ENCODE data around the gene ACVR1. TPM values are rescaled to one million over a fixed set of nuclear protein-coding genes. Genes with fewer than 3 reads are reported as not detected.

Gene ACVR1
- total and polyA plus RNA-seq, 9 of the 15 experiments (the other 6 are each of a cell fraction or from before 2014, with no cell fraction given): 3.8 to 14.3 (median 6.9) TPM

DNA sequence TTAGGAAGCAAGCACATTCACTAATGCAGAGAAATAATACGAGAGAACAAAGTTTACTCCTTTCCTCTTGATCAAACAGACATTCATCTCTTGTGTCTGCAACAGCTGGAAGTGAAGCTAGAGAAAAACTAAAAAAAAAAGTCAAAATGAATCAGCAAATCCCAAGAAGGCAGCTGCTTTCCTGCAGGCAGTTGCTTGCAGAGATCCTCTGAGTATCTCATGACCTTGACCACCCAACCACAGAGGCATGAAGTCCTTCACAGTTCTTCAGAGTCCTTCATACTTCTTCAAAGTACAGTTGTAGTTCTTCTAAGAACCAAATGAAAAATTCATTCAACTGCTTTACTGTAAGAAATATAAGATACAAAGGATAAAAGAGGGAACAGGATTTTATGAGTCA lies 150.3 kb downstream of the ACVR1 start:
- BruUV-seq (replicated peaks): no TSS peak
- H3K27ac ChIP-seq (ENCODE audit: extremely low read depth, low read depth, low read length): no peak overlapping the region
- H3K4me2 ChIP-seq (ENCODE audit: insufficient read depth, low read length): no peak overlapping the region
- H3K9me3 ChIP-seq (replicated peaks; ENCODE audit: control insufficient read depth, insufficient read depth, low read depth, low read length): peaks cover 7% of the 10 kb centered on the region; the same call in 1 of the 2 replicates
- DNase-seq (ENCODE audit: extremely low read depth in 1 of 4, low spot score in 3 of 4): peak in 1 of 4 experiments; percentile 7
- H4K20me1 ChIP-seq (replicated peaks; ENCODE audit: control insufficient read depth, insufficient read depth, low read length): no peaks in the 10 kb centered on the region
- ATAC-seq: no peak
- no peak for FAIRE-seq
- TF ChIP-seq CXXC5 (CRISPR knock-in tag; IDR thresholded peaks at IDR 0.05) (no peak), C11orf30 (IDR thresholded peaks at IDR 0.05; ENCODE audit: low read depth) (0 out of 2 replicates have a peak, but pooled peaks have one; percentile 15), NFE2 (IDR thresholded peaks at IDR 0.05; ENCODE audit: low read depth) (peak; percentile 45; the same call in 1 of the 2 replicates), ESRRA (IDR thresholded peaks at IDR 0.05; ENCODE audit: borderline replicate concordance, low read depth) (peak; percentile 34; the same call in 1 of the 2 replicates)
- in situ Hi-C loops (cut with MboI) (no loop called here), intact Hi-C loops (cut with micrococcal nuclease) (no loop called here)
- no peaks in the 10 kb centered on the region for H3K27me3 ChIP-seq (ENCODE audit: control insufficient read depth in 2 of 2, insufficient read depth in 2 of 2, low read length in 2 of 2)
- no peaks in the 10 kb centered on the region for H3K79me2 ChIP-seq (ENCODE audit: control insufficient read depth, insufficient read depth, low read length)
- ChIA-PET POLR2A (no interaction called here), CTCF (ENCODE audit: low intra/inter-chr PET ratio) (interaction anchor here (0.6 kb wide), 1 partner anchor 277 kb away, joined by 4 read pairs; no protein-coding TSS in a partner anchor)
- H2AFZ ChIP-seq (ENCODE audit: low read depth, low read length): no peak overlapping the region
- no peaks in the 10 kb centered on the region for H3K36me3 ChIP-seq (ENCODE audit: control insufficient read depth, insufficient read depth, low read length)
- no peaks in the 10 kb centered on the region for H3K4me1 ChIP-seq (replicated peaks in 1 of 2; ENCODE audit: control insufficient read depth in 2 of 2, insufficient read depth in 2 of 2, low read length in 2 of 2)
- no peak overlapping the region for H3K4me3 ChIP-seq
- H3K9ac ChIP-seq (ENCODE audit: insufficient read depth in 1 of 2, low read depth in 2 of 2, low read length in 2 of 2): no peak overlapping the region
- H3K9me1 ChIP-seq (ENCODE audit: control insufficient read depth, insufficient read depth, low read length): no peaks in the 10 kb centered on the region
- 67% methylated on average over 1 of the region's 1 CpG for WGBS (ENCODE audit: insufficient coverage, low coverage, missing lambda C conversion rate)

DNA sequence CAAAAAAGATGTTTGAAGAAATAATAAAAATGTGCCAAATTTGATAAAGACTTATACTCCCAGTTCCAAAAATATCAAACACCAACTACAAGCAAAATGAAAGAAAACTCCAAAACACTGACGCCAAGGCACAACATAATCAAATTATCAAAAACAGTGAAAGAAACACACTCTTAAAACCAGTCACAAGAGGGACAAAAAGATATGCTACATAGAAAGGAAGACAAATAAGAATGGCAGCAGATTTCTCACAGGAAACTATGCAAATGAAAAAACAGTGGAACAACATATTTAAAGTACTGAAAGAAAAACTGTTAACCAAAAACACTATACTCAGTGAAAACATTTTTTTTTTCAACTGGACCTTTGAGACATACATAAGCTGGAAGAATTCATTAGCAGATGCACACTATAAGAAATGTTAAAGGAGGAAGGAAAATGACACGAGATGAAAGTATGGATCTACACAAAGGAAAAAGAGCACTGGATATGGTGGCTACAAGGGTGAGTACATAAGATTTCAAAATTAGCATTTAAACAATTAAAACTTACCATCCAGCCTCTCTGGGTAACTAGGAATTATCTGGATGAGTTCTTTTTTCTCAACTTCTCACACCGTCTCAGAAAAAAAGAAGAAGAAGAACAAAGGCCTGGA lies 153.4 kb downstream of the ACVR1 start:
- intact Hi-C loops (cut with micrococcal nuclease): no loop called here
- TF ChIP-seq EZH2 (IDR thresholded peaks at IDR 0.05; ENCODE audit: borderline replicate concordance, low read depth, low read length): no peak
- peak; percentile 81; the same call in 1 of the 2 replicates for TF ChIP-seq NBN (IDR thresholded peaks at IDR 0.05; ENCODE audit: low read depth)
- no peak for TF ChIP-seq LEF1 (IDR thresholded peaks at IDR 0.05)
- TF ChIP-seq RBM25 (IDR thresholded peaks at IDR 0.05; ENCODE audit: low read depth, low read length, severe bottlenecking): no peak
- peak in 1 of 2 experiments; percentile 99; a peak in 2 of 3 replicates for TF ChIP-seq CBX3 (IDR thresholded peaks at IDR 0.05; ENCODE audit: borderline replicate concordance in 1 of 2, low read length in 2 of 2)
- peak; percentile 28 for TF ChIP-seq TAF9B (IDR thresholded peaks at IDR 0.05; ENCODE audit: partially characterized antibody)
- peak; percentile 11; the same call in 1 of the 2 replicates for TF ChIP-seq ARID2 (IDR thresholded peaks at IDR 0.05)
- TF ChIP-seq PCBP1 (IDR thresholded peaks at IDR 0.05; ENCODE audit: low read depth, low read length, poor library complexity, severe bottlenecking): no peak
- TF ChIP-seq ZC3H8 (IDR thresholded peaks at IDR 0.05): 0 out of 2 replicates have a peak, but pooled peaks have one; percentile 38
- TF ChIP-seq, protein P1, sequence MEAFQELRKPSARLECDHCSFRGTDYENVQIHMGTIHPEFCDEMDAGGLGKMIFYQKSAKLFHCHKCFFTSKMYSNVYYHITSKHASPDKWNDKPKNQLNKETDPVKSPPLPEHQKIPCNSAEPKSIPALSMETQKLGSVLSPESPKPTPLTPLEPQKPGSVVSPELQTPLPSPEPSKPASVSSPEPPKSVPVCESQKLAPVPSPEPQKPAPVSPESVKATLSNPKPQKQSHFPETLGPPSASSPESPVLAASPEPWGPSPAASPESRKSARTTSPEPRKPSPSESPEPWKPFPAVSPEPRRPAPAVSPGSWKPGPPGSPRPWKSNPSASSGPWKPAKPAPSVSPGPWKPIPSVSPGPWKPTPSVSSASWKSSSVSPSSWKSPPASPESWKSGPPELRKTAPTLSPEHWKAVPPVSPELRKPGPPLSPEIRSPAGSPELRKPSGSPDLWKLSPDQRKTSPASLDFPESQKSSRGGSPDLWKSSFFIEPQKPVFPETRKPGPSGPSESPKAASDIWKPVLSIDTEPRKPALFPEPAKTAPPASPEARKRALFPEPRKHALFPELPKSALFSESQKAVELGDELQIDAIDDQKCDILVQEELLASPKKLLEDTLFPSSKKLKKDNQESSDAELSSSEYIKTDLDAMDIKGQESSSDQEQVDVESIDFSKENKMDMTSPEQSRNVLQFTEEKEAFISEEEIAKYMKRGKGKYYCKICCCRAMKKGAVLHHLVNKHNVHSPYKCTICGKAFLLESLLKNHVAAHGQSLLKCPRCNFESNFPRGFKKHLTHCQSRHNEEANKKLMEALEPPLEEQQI (IDR thresholded peaks at IDR 0.05): peak; percentile 75; the same call in 1 of the 2 replicates

More for the DNA sequence above, 153.4 kb downstream of the ACVR1 start:
- Histone ChIP-seq H3K4me3 (no peak overlapping the region), H3K79me2 (ENCODE audit: control insufficient read depth, insufficient read depth, low read length) (no peaks in the 10 kb centered on the region), H4K20me1 (replicated peaks; ENCODE audit: control insufficient read depth, insufficient read depth, low read length) (no peaks in the 10 kb centered on the region), H3K4me1 (replicated peaks in 1 of 2; ENCODE audit: control insufficient read depth in 2 of 2, insufficient read depth in 2 of 2, low read length in 2 of 2) (no peaks in the 10 kb centered on the region), H3K9me3 (replicated peaks; ENCODE audit: control insufficient read depth, insufficient read depth, low read depth, low read length) (peaks cover 7% of the 10 kb centered on the region; the same call in 1 of the 2 replicates), H3K27me3 (ENCODE audit: control insufficient read depth in 2 of 2, insufficient read depth in 2 of 2, low read length in 2 of 2) (no peaks in the 10 kb centered on the region), H3K36me3 (ENCODE audit: control insufficient read depth, insufficient read depth, low read length) (no peaks in the 10 kb centered on the region), H3K9me1 (ENCODE audit: control insufficient read depth, insufficient read depth, low read length) (no peaks in the 10 kb centered on the region), H3K9ac (ENCODE audit: insufficient read depth in 1 of 2, low read depth in 2 of 2, low read length in 2 of 2) (no peak overlapping the region), H3K27ac (ENCODE audit: extremely low read depth, low read depth, low read length) (no peak overlapping the region), H3K4me2 (ENCODE audit: insufficient read depth, low read length) (no peak overlapping the region), H2AFZ (ENCODE audit: low read depth, low read length) (no peak overlapping the region)
- DNase-seq (ENCODE audit: extremely low read depth in 1 of 4, low spot score in 3 of 4) (peak in 2 of 4 experiments; percentile 11 to 14), ATAC-seq (no peak), FAIRE-seq (peak; percentile 62)
- ChIA-PET POLR2A (no interaction called here), CTCF (ENCODE audit: low intra/inter-chr PET ratio) (no interaction called here)
- WGBS (ENCODE audit: insufficient coverage, low coverage, missing lambda C conversion rate): 63% methylated on average over 3 of the region's 3 CpGs
- in situ Hi-C loops (cut with MboI): no loop called here
- no TSS peak for BruUV-seq (replicated peaks)

Measured in K562 (cell line).